ENCODE data around the gene ALKBH3. TPM values are rescaled to one million over a fixed set of nuclear protein-coding genes. Genes with fewer than 3 reads are reported as not detected.

ALKBH3 gene
- total RNA-seq, 1 donor from 2014 or later: 31.2 TPM

GRCh38 chr11:43936076-43936475 is 55.4 kb downstream of the ALKBH3 start:
- no peak for DNase-seq (ENCODE audit: extremely low read depth, low read depth, low spot score)

- no peak for DNase-seq (ENCODE audit: extremely low read depth, low read depth, low spot score)
Observed at GRCh38 chr11:43937434-43938411, 57.1 kb downstream of the ALKBH3 start.

- no peak for DNase-seq (ENCODE audit: extremely low read depth, low read depth, low spot score)
Observed at GRCh38 chr11:43941257-43941994, 60.8 kb downstream of the ALKBH3 start.

GRCh38 chr11:43942662-43943371 is 62.2 kb downstream of the ALKBH3 start:
- no peak for DNase-seq (ENCODE audit: extremely low read depth, low read depth, low spot score)

- DNase-seq (ENCODE audit: extremely low read depth, low read depth, low spot score): no peak
Observed at GRCh38 chr11:43943372-43943930, 62.8 kb downstream of the ALKBH3 start.

GRCh38 chr11:43943931-43944751 is 63.5 kb downstream of the ALKBH3 start:
- no peak for DNase-seq (ENCODE audit: extremely low read depth, low read depth, low spot score)

- no peak for DNase-seq (ENCODE audit: extremely low read depth, low read depth, low spot score)
Observed at GRCh38 chr11:43944761-43945311, 64.2 kb downstream of the ALKBH3 start.

- no peak for DNase-seq (ENCODE audit: extremely low read depth, low read depth, low spot score)
Observed at GRCh38 chr11:43947003-43947500, 66.4 kb downstream of the ALKBH3 start.

GRCh38 chr11:43947815-43948214 is 67.2 kb downstream of the ALKBH3 start:
- no peak for DNase-seq (ENCODE audit: extremely low read depth, low read depth, low spot score)

GRCh38 chr11:43948341-43949225 is 68.0 kb downstream of the ALKBH3 start:
- DNase-seq (ENCODE audit: extremely low read depth, low read depth, low spot score): no peak

GRCh38 chr11:43950311-43950855 is 69.8 kb downstream of the ALKBH3 start:
- DNase-seq (ENCODE audit: extremely low read depth, low read depth, low spot score): no peak

- DNase-seq (ENCODE audit: extremely low read depth, low read depth, low spot score): no peak
Observed at GRCh38 chr11:43951231-43951630, 70.6 kb downstream of the ALKBH3 start.

GRCh38 chr11:43952020-43952400 is 71.4 kb downstream of the ALKBH3 start:
- no peak for DNase-seq (ENCODE audit: extremely low read depth, low read depth, low spot score)

GRCh38 chr11:43952401-43953342 is 72.0 kb downstream of the ALKBH3 start:
- DNase-seq (ENCODE audit: extremely low read depth, low read depth, low spot score): no peak

GRCh38 chr11:43953521-43953920 is 72.9 kb downstream of the ALKBH3 start:
- no peak for DNase-seq (ENCODE audit: extremely low read depth, low read depth, low spot score)

- DNase-seq (ENCODE audit: extremely low read depth, low read depth, low spot score): no peak
Observed at GRCh38 chr11:43954241-43954640, 73.6 kb downstream of the ALKBH3 start.

Data from glomerular endothelial cell (primary cell).